Activated T-cell treated with anti-CD3 and anti-CD28 coated beads, Interleukin-2, amount 50 U/mL, for 4 hours (primary cell): ENCODE results near the gene TSHB. TPM values are rescaled to one million over a fixed set of nuclear protein-coding genes. Genes with fewer than 3 reads are reported as not detected.
"Not testable (repeated sequence)": the region's sequence is repeated elsewhere in the genome, so short reads cannot be mapped to it uniquely, and the experiment has no call there.

Experiments used
- ATAC-seq, 2 donors: fragments of 200-7000 bp; cut with Tn5 transposase; one replicate each; pipeline ENCODE4 v1.10.0; 2021
- DNase-seq: peaks from one replicate; pipeline ENCODE4 v3.0.0-alpha.2; 2020
- H3K27me3 Mint-ChIP-seq: one replicate; pipeline ENCODE4 v1.8.0; 2021; ENCODE audit warnings: low read depth, mixed read lengths
- H3K36me3 Mint-ChIP-seq: one replicate; pipeline ENCODE4 v1.8.0; 2022; ENCODE audit warnings: mixed read lengths; ENCODE audit not compliant: insufficient read depth
- H3K4me1 Mint-ChIP-seq: one replicate; pipeline ENCODE4 v1.8.0; 2021; ENCODE audit warnings: low read depth, mixed read lengths
- H3K4me3 Mint-ChIP-seq: one replicate; pipeline ENCODE4 v1.8.0; 2021; ENCODE audit warnings: mild to moderate bottlenecking, moderate library complexity, mixed read lengths
- H3K9me3 Mint-ChIP-seq: one replicate; pipeline ENCODE4 v1.8.0; 2021; ENCODE audit warnings: mixed read lengths
- total RNA-seq, 3 donors: library from RNA; stranded (reverse); gene quantifications; one replicate each; pipeline ENCODE4 v1.2.1, GENCODE V29; 2021

Gene TSHB
- not detected for total RNA-seq

GRCh38 chr1:115029526-115029925 is at the start of gene TSHB:
Gene TSHB (plus strand): TSS chr1:115029826. CDS start chr1:115033363, 3,537 bp downstream.
- peaks cover 2% of the 10 kb centered on the region for H3K27me3 Mint-ChIP-seq
- no peak within 1 kb of the TSS for H3K4me3 Mint-ChIP-seq
- DNase-seq = no peak
- no peak for ATAC-seq
- no peaks in the 10 kb centered on the region for H3K9me3 Mint-ChIP-seq
- H3K4me1 Mint-ChIP-seq = no peaks in the 10 kb centered on the region
- H3K36me3 Mint-ChIP-seq = no peaks in the 10 kb centered on the region

GRCh38 chr1:114982251-114982650 is 47.4 kb upstream of the TSHB start:
- ATAC-seq = no peak

GRCh38 chr1:114986286-114986685 is 43.3 kb upstream of the TSHB start:
- H3K27me3 Mint-ChIP-seq = peaks cover 6% of the 10 kb centered on the region
- no peaks in the 10 kb centered on the region for H3K4me1 Mint-ChIP-seq
- no peak overlapping the region for H3K4me3 Mint-ChIP-seq
- peaks cover 40% of the 10 kb centered on the region for H3K9me3 Mint-ChIP-seq
- DNase-seq = no peak
- ATAC-seq = no peak
- H3K36me3 Mint-ChIP-seq = no peaks in the 10 kb centered on the region

More at GRCh38 chr1:114982251-114982650, 47.4 kb upstream of the TSHB start:
- Mint-ChIP-seq H3K27me3 (peaks cover 3% of the 10 kb centered on the region), H3K4me1 (peaks cover 3% of the 10 kb centered on the region), H3K9me3 (peaks cover 22% of the 10 kb centered on the region), H3K36me3 (no peaks in the 10 kb centered on the region), H3K4me3 (no peak overlapping the region)
- DNase-seq = no peak

- peaks cover 24% of the 10 kb centered on the region for H3K9me3 Mint-ChIP-seq
- no peaks in the 10 kb centered on the region for H3K36me3 Mint-ChIP-seq
- DNase-seq (no peak), ATAC-seq (no peak)
- no peak overlapping the region for H3K4me3 Mint-ChIP-seq
- H3K27me3 Mint-ChIP-seq = peaks cover 6% of the 10 kb centered on the region
- H3K4me1 Mint-ChIP-seq = no peaks in the 10 kb centered on the region
These were observed 41.5 kb upstream of the TSHB start for GRCh38 chr1:114988095-114988494.

GRCh38 chr1:114997510-114998289 is 31.9 kb upstream of the TSHB start:
- ATAC-seq (no peak), DNase-seq (no peak)
- H3K9me3 Mint-ChIP-seq = no peaks in the 10 kb centered on the region
- H3K4me3 Mint-ChIP-seq = no peak overlapping the region
- no peaks in the 10 kb centered on the region for H3K36me3 Mint-ChIP-seq
- peaks cover 2% of the 10 kb centered on the region for H3K27me3 Mint-ChIP-seq
- no peaks in the 10 kb centered on the region for H3K4me1 Mint-ChIP-seq

GRCh38 chr1:115006191-115006590 is 23.4 kb upstream of the TSHB start:
- no peak for ATAC-seq
- H3K9me3 Mint-ChIP-seq = no peaks in the 10 kb centered on the region
- H3K27me3 Mint-ChIP-seq = peaks cover 4% of the 10 kb centered on the region
- no peak overlapping the region for H3K4me3 Mint-ChIP-seq
- DNase-seq = no peak
- no peaks in the 10 kb centered on the region for H3K36me3 Mint-ChIP-seq
- no peaks in the 10 kb centered on the region for H3K4me1 Mint-ChIP-seq

- Mint-ChIP-seq H3K4me3 (no peak overlapping the region), H3K4me1 (no peaks in the 10 kb centered on the region), H3K9me3 (no peaks in the 10 kb centered on the region), H3K27me3 (no peaks in the 10 kb centered on the region), H3K36me3 (no peaks in the 10 kb centered on the region)
- ATAC-seq (no peak), DNase-seq (no peak)
These were observed 17.6 kb upstream of the TSHB start for GRCh38 chr1:115012006-115012405.

- H3K4me1 Mint-ChIP-seq = no peaks in the 10 kb centered on the region
- ATAC-seq (no peak), DNase-seq (no peak)
- no peaks in the 10 kb centered on the region for H3K9me3 Mint-ChIP-seq
- no peaks in the 10 kb centered on the region for H3K27me3 Mint-ChIP-seq
- no peaks in the 10 kb centered on the region for H3K36me3 Mint-ChIP-seq
- H3K4me3 Mint-ChIP-seq = no peak overlapping the region
These were observed 17.2 kb upstream of the TSHB start for GRCh38 chr1:115012434-115012833.

GRCh38 chr1:115013792-115014191 is 15.8 kb upstream of the TSHB start:
- Mint-ChIP-seq H3K36me3 (no peaks in the 10 kb centered on the region), H3K9me3 (no peaks in the 10 kb centered on the region), H3K4me3 (no peak overlapping the region), H3K4me1 (no peaks in the 10 kb centered on the region), H3K27me3 (no peaks in the 10 kb centered on the region)
- DNase-seq (no peak), ATAC-seq (no peak)

- H3K4me1 Mint-ChIP-seq, H3K36me3 Mint-ChIP-seq, H3K9me3 Mint-ChIP-seq, ATAC-seq, H3K4me3 Mint-ChIP-seq, DNase-seq: not testable (repeated sequence)
- peaks cover 16% of the 10 kb centered on the region for H3K27me3 Mint-ChIP-seq
These were observed 10.1 kb upstream of the TSHB start for GRCh38 chr1:115019549-115019948.

- no peaks in the 10 kb centered on the region for H3K36me3 Mint-ChIP-seq
These were observed 8.5 kb upstream of the TSHB start for GRCh38 chr1:115021145-115021544.

GRCh38 chr1:115023593-115023992 is 6.0 kb upstream of the TSHB start:
- Mint-ChIP-seq H3K4me3 (no peak overlapping the region), H3K9me3 (no peaks in the 10 kb centered on the region), H3K4me1 (no peaks in the 10 kb centered on the region), H3K36me3 (no peaks in the 10 kb centered on the region), H3K27me3 (peaks cover 16% of the 10 kb centered on the region)
- no peak for ATAC-seq
- DNase-seq = no peak

More at GRCh38 chr1:115021145-115021544, 8.5 kb upstream of the TSHB start:
- H3K4me1 Mint-ChIP-seq = no peaks in the 10 kb centered on the region
- DNase-seq (no peak), ATAC-seq (no peak)
- H3K27me3 Mint-ChIP-seq = peaks cover 16% of the 10 kb centered on the region
- H3K4me3 Mint-ChIP-seq = no peak overlapping the region
- no peaks in the 10 kb centered on the region for H3K9me3 Mint-ChIP-seq

- DNase-seq (no peak), ATAC-seq (no peak)
- H3K9me3 Mint-ChIP-seq = no peaks in the 10 kb centered on the region
- peaks cover 2% of the 10 kb centered on the region for H3K27me3 Mint-ChIP-seq
- H3K4me3 Mint-ChIP-seq = no peak overlapping the region
- H3K4me1 Mint-ChIP-seq = no peaks in the 10 kb centered on the region
- no peaks in the 10 kb centered on the region for H3K36me3 Mint-ChIP-seq
These were observed 2.0 kb downstream of the TSHB start for GRCh38 chr1:115031595-115031994.

- Mint-ChIP-seq H3K9me3 (no peaks in the 10 kb centered on the region), H3K36me3 (no peaks in the 10 kb centered on the region)
- DNase-seq = no peak
These were observed 6.0 kb downstream of the TSHB start for GRCh38 chr1:115035652-115036051.

GRCh38 chr1:115036814-115037507 is 7.3 kb downstream of the TSHB start:
- DNase-seq (no peak), ATAC-seq (no peak)
- Mint-ChIP-seq H3K4me1 (no peaks in the 10 kb centered on the region), H3K9me3 (no peaks in the 10 kb centered on the region), H3K27me3 (no peaks in the 10 kb centered on the region), H3K4me3 (no peak overlapping the region), H3K36me3 (no peaks in the 10 kb centered on the region)

More at GRCh38 chr1:115035652-115036051, 6.0 kb downstream of the TSHB start:
- Mint-ChIP-seq H3K27me3 (no peaks in the 10 kb centered on the region), H3K4me1 (no peaks in the 10 kb centered on the region), H3K4me3 (no peak overlapping the region)
- no peak for ATAC-seq
